Lower leg skin (tissue), 3 donors: ENCODE data around the gene PTPRN2.

Experiments
- POLR2A ChIP-seq, 2 donors: fragments of 450-650 bp; IDR thresholded peaks; one replicate each; pipeline ENCODE4 v1.6.1; 2016 to 2017; ENCODE audit warnings: antibody characterized with exemption in 2 of 2, mild to moderate bottlenecking in 1 of 2, moderate library complexity in 1 of 2
- TF ChIP-seq, protein P1 (sequence below), 3 donors: fragments of 450-650 bp; IDR thresholded peaks; one replicate each; pipeline ENCODE4 v1.5.1; 2016; ENCODE audit warnings: antibody characterized with exemption in 3 of 3, mild to moderate bottlenecking in 3 of 3, moderate library complexity in 2 of 3

DNA sequence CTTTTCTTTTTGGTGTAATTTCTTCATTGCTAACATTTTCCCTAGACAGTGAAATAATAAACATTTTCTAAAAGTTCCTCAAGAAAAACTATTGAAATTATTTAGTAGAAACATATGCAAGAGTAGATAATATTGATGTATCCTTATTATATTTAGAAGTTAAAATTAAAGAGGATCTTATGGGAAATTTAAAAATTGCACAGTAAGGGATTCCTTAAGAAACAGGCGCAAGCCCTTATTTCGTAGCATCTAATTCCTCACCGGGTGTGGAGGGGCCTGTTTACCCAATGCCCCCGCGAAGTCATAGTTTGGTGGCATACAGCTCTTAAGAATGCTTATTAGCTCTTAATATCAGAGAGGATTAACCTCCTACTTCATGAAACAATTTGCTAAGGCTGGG is 783.7 kb downstream of the PTPRN2 start:
- TF ChIP-seq POLR2A (IDR thresholded peaks at IDR 0.05) = no peak
- TF ChIP-seq, protein P1, sequence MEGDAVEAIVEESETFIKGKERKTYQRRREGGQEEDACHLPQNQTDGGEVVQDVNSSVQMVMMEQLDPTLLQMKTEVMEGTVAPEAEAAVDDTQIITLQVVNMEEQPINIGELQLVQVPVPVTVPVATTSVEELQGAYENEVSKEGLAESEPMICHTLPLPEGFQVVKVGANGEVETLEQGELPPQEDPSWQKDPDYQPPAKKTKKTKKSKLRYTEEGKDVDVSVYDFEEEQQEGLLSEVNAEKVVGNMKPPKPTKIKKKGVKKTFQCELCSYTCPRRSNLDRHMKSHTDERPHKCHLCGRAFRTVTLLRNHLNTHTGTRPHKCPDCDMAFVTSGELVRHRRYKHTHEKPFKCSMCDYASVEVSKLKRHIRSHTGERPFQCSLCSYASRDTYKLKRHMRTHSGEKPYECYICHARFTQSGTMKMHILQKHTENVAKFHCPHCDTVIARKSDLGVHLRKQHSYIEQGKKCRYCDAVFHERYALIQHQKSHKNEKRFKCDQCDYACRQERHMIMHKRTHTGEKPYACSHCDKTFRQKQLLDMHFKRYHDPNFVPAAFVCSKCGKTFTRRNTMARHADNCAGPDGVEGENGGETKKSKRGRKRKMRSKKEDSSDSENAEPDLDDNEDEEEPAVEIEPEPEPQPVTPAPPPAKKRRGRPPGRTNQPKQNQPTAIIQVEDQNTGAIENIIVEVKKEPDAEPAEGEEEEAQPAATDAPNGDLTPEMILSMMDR (IDR thresholded peaks at IDR 0.05) = no peak
